GM10266 (cell line): ENCODE measurements around the gene IFT122.

Experiments
- DNase-seq: peaks from one replicate; pipeline ENCODE4 v3.0.0; 2012; ENCODE audit errors: extremely low spot score
- CTCF ChIP-seq: IDR thresholded peaks from 2 replicates; pipeline ENCODE4 v1.5.1; 2012; ENCODE audit warnings: mild to moderate bottlenecking, low read depth; ENCODE audit not compliant: control insufficient read depth, insufficient read depth; ENCODE audit errors: missing control alignments

The IFT122 gene

DNA sequence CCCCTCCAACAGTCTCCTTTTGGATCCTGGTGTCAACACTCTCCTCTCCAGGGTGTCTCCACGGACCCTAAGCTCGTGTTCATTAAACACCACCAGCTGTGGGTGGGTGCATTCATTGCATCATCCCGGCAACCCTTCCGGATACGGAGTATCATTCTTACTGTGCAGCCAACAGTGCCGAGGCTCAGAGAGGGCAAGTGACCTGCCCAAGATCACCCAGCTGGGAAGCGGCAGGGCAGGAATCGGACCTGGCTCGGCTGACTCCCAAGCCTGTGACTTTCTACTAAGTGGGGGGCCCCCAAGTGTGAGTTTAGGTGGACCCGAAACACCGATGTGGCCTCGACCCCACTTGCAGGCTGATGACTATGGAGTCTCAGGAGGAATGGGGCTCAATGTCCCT, 123.3 kb downstream of the IFT122 start:
- no peak for TF ChIP-seq CTCF
- no peak for DNase-seq

DNA sequence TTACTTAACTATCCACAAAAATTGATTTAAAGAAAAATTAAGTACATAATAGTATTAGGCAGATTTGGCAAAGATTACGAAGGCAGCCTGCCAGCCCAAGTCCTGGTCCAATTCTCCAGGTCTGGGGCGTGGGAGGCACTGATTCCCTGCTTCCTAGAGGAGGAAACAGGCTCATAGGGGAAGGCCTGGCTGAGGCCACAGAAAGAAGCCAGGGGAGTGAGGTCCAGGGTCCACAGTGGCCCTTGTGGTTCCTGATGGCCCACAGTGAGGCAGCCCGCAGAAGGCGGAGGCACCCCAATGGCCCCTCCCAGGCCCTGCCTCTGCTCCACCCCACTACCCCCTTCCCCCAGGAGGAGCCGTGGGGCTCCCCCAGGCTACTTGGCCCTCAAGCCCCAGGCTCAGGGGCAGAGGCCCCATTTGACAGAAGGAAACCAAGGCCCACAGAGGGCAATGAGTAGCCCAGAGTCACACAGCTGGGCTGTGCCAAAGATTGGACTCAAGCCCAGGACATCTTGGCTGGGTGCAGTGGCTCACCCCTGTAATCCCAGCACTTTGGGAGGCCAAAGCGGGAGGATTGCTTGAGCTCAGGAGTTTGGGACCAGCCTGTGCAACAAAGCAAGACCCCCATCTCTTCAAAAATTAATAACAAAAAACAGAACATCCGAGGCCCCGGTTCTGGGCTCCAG, 124.0 kb downstream of the IFT122 start:
- TF ChIP-seq CTCF: no peak
- DNase-seq: no peak

DNA sequence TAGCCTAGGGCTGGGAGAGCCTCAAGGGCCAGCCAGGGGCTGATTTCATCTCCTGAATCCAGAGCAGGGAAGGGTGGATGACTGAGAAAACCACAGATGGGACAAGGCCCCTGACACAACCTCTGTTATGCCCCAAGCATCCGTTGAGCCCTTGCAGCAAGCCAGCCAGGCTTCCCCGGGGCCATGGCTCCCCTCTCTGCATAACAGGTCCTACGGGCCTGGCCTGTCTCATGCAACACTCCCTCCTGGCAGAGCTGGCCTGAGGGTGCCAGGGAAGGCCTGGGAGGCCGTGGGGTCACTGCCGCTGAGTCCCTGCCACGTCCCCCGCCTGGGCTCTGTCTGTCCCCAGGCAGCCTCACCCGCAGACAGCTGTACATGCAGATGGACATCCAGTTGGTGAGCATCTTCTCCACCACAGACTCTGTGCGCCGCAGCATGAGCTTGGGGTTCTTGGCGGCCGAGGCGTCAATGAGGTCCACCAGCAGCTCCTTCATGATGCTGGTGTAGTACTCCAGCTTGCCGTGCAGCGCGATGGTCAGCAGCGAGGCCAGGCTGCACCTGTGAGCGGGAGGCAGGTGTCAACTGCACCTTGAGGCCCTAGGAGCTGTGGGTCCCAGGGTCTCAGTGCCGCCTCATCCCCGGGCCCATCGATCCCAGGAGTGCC, 125.1 kb downstream of the IFT122 start:
- DNase-seq: no peak

GRCh38 chr3:129565902-129566301, 125.9 kb downstream of the IFT122 start:
- no peak for DNase-seq
- no peak for TF ChIP-seq CTCF

More for the DNA sequence above, 125.1 kb downstream of the IFT122 start:
- TF ChIP-seq CTCF: no peak

GRCh38 chr3:129567176-129567705, 127.2 kb downstream of the IFT122 start:
- DNase-seq: no peak
- TF ChIP-seq CTCF: no peak

- DNase-seq: no peak
- no peak for TF ChIP-seq CTCF
Measured at GRCh38 chr3:129567939-129568338, 127.9 kb downstream of the IFT122 start.

DNA sequence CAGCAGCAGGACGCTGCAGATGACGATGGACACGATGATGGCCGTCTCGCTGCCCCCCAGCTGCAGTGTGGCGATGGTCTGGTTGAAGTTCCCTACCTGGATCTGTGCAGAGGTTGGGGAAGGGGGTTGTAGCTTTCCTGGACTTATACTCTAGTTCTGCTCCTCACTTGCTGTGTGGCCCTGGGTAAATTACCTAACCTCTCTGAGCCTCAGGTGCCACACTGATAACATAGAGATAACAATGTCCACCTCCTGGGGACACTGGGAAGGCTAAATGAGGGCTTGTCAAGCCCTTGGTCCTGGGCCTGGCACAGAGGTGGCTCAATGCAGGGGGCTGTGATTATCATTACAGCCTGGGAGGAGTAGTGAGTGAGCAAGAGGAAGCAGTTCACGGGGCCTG, 129.8 kb downstream of the IFT122 start:
- no peak for DNase-seq

More for the DNA sequence above, 129.8 kb downstream of the IFT122 start:
- no peak for TF ChIP-seq CTCF
